Sigmoid colon (tissue), 4 donors: ENCODE measurements around the gene HSPG2.

Experiments used
- EP300 ChIP-seq, 4 donors: sonication (generic); formaldehyde crosslinking; IDR thresholded peaks; one replicate each; pipeline ENCODE4 v1.6.1; 2017; ENCODE audit warnings: antibody characterized with exemption in 4 of 4
- POLR2A ChIP-seq, 2 donors: fragments of 450-650 bp; IDR thresholded peaks; one replicate each; pipeline ENCODE4 v1.6.1; 2016; ENCODE audit warnings: antibody characterized with exemption in 2 of 2, mild to moderate bottlenecking in 2 of 2, moderate library complexity in 2 of 2
- TF ChIP-seq, protein P1 (sequence below), 4 experiments: fragments of 450-650 bp in 3 of 4; fragments of 200-600 bp in 1 of 4; IDR thresholded peaks; one replicate each; pipeline ENCODE4 v1.5.1; 2016 to 2019; ENCODE audit warnings: antibody characterized with exemption in 4 of 4, mild to moderate bottlenecking in 3 of 4, moderate library complexity in 2 of 4

DNA sequence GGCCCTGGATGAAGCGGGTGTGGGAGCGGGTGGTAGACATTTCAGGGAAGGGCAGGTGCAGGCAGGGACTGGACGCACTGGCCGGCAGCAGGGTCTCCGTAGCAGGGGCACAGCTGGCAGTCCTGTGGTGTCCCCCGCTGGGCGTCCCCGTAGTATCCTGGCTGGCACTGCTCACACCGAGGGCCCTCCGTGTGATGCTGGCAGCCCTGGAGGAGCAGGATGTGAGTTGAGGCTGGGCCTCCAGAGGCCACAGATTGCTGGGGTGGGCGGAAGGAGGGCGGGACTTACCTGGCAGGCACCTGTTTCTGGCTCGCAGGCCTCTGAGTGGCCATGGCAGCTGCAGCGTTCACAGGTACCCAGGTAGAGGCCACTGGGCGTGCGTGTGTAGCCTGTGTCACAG, 62.8 kb downstream of the HSPG2 start:
- TF ChIP-seq EP300 (IDR thresholded peaks at IDR 0.05) (no peak), POLR2A (IDR thresholded peaks at IDR 0.05) (no peak)
- TF ChIP-seq, protein P1, sequence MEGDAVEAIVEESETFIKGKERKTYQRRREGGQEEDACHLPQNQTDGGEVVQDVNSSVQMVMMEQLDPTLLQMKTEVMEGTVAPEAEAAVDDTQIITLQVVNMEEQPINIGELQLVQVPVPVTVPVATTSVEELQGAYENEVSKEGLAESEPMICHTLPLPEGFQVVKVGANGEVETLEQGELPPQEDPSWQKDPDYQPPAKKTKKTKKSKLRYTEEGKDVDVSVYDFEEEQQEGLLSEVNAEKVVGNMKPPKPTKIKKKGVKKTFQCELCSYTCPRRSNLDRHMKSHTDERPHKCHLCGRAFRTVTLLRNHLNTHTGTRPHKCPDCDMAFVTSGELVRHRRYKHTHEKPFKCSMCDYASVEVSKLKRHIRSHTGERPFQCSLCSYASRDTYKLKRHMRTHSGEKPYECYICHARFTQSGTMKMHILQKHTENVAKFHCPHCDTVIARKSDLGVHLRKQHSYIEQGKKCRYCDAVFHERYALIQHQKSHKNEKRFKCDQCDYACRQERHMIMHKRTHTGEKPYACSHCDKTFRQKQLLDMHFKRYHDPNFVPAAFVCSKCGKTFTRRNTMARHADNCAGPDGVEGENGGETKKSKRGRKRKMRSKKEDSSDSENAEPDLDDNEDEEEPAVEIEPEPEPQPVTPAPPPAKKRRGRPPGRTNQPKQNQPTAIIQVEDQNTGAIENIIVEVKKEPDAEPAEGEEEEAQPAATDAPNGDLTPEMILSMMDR (IDR thresholded peaks at IDR 0.05) = no peak
